HG02623 (cell line): Measurements from ENCODE around the gene USP6NL.

ENCODE experiments used
- ATAC-seq: cut with Tn5 transposase; IDR thresholded peaks from one replicate; pipeline ENCODE4 v1.9.1; 2021; ENCODE audit warnings: moderate library complexity; ENCODE audit not compliant: unreplicated experiment

Gene USP6NL

DNA sequence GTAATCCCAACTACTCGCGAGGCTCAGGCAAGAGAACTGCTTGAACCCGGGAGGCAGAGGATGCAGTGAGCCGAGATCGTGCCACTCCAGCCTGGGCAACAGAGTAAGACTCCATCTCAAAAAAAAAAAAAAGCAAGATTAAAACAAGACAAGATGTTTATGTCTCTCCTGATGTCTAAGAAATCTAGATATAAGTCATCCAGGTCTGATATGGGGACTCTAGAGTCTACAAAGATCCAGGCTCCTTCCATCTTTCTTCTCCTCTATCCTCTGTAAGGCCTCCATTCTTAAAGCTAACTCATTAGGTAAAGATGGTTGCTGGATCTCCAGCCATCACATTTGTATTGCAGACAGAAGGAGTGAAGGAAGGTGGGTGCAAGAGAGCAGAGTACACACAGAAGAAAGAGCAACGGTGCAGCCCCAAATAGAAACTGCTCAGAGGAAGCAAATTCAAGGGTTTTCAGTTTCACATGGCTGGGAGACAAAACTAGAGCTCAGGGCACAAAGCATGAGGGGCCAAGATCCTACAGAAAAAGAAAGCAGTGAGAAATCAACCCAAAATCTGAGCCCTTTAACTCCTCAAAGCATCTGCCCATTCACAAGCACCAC, 57.6 kb downstream of the USP6NL start:
- ATAC-seq: peak; percentile 77

DNA sequence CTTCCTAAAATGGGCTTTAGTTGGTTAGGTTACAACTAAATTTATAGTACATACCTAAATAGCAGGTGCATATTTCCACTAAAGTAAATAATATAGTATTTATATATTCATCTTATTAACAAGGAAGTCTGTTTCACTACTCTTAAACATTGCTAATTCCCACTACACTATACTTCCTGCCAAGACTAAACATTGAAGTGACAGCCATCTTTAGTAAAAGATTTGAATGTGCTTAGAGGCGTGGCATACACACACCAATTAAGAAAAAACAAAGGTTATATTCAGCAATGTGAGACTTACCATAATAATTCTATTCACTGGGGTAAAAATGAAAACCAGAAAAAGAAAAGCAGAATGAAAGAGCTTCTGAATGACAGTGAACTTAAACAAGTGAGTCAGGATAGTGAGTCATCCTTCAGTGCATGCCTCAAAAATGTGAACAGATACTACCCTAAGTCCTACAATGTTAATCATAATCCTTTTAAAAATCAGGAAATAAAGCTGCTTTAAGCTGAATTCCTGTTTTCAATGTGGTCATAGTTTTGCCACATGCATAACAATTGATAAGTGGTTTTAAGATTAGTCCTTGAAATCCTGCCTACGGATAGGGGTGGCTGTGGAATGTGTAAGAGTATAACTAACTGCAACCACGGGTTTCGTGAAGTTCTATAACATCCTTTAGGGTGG, 59.4 kb downstream of the USP6NL start:
- no peak for ATAC-seq

DNA sequence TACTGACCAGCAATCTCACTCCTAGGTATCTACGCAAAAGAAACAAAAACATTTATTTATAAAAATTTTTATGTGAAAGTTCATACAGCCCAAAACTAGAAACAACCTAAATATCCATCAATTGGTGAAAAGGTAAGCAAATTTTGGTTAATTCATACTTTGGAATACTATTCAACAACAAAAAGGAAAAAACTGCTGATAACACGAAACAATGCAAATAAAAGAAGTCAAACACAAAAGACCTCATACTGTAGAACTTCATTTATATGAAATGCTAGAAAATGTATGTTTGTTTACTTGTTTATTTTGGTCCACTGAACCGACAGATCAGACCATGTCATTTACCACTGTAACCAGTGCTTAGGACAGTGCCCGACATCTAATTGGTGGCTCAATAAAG, 60.3 kb downstream of the USP6NL start:
- no peak for ATAC-seq

DNA sequence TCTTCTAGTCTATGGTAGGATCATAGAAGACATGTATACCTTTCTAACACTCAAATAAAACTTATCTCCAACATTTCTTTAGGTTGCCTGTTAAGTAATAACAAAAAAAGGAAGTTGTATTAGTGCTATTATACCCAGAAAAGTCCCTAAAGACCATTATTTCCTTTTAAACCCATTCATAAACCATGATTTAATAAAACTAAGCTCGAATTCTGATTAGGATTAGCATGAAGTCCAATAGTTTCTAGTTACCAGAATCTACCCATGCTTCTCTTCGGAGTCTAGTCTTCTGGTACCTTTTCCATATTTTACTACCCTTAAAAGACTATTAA, 62.7 kb downstream of the USP6NL start:
- ATAC-seq: no peak

DNA sequence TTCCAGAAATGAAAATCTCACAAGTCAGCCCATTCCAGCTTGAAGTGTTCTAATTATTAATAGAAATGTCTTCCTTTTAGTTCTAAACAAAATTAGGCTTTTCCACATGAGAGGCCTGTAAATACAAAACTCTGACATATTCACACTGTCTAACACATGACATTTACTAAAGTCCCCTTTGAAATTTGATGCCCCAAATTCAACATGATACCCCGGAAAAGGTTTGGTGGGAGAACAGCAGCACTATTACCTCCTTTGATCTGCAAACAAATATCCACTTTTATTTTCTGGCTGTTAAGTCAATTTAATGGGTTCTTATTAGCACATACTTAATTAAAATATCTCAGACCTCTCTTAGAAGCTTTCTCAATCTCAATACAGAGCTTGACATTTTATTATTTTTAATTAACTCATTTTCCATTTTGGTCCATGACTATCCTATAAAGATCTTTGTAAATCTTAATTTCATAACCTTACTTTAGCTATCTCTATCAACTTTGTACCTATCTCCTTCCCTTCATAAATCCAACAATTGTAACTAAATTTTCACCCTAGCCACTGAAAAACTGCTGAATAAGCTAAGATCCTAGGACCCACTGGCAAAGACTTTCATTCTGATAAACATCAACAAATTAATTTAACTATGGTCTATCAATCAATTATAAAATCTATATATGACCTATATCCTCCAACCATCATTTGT, 63.2 kb downstream of the USP6NL start:
- ATAC-seq: no peak

DNA sequence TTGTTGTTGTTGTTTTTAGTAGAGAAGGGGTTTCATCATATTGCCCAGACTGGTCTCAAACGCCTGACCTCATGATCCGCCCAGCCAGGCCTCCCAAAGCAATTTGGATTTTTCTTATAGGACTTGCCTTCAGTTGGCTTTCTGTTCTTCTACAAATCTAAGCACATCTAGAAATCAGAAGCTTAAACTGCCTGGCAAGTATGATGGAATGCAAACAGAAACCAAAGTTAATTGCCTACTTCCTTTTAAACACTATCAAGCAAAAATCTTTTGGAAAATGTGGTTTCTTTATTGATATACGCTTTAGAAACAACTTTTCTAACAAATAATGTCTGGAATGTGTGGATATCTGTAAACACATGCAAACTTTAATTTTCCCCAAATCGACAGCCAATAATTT, 64.9 kb downstream of the USP6NL start:
- no peak for ATAC-seq

DNA sequence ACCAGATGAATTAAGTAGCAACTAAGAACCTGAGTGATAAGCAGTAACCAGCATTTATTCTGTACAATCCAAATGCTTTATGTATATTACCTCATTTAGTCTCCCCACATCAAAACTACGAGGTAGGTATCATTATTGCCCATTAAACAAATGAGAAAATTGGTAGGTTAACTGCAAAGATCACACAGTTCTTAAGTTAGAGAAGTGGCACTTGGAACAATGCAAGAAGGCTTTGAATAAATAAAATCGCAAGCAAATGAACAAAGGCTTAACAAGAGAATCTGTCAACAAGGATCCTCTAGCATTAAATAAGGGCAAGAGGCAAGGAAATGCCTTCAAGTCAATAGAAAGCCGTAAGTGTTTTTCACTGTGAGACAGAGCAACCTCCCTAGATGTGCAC, 70.2 kb downstream of the USP6NL start:
- ATAC-seq: no peak

DNA sequence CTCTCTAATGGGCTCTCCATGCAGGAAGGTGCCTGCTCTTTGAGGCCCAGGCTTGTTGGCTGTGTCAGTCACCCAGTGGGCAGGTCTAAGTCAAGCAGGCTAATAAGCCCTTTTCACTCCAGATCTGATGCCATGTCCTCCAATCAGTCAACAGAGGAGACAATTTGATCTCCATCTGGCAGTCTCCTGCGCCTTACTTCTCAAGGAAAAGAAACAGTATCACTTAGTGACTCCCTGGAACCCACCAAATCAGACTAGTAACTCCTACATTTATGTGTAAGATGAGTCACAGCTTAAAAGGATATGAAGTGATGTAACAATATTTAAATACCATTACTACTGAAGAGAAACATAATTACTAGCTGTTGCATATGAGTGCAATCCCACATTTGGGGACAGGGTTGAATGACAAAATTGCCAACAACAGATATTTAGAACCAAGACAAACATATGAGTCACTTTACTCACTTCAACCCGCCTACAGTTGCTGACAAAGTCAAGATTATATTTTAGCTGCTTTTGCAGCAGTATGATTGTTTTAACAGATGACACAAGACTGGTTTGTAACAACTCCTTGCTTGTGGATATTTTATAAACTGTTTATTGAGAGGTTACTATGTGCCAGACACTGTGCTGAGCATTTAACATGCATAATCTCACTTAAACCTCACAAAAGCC, 72.1 kb downstream of the USP6NL start:
- no peak for ATAC-seq

DNA sequence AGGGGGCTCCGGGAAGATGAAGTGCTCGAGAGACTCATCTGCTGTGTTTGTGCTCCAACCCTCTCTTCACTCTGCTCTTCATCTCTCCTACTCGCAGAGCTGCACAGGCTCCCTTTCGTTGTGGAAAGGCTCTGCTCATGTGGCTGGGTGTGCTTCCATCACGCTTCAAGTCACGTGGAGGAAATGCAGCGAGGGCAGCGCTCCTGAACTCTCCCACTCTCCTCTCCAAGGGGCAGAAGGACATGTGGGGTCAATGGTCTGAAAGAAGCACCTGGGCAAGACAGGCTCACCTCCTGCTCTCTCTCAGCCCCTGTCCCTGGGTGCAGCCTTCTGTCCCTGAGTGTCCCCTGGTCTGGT, 72.6 kb downstream of the USP6NL start:
- ATAC-seq: no peak

DNA sequence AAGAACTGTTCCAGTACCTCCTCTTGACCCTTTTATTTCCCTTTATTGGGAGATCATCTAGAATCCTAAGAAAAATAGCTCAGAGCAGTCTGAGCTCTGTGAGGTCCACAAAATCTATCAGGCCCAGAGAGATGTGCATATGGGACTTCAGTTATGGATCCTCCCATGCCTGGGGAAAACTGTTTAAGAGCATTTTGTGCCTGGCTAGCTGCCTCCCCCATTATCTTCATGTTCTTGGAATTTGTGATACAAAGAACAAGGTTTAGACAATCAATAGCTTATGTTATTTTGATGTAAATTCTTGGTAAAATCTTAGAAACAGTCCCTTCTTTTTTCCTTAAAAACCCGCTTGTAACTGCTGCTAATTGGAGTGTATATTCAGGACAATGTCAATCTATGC, 75.2 kb downstream of the USP6NL start:
- ATAC-seq: no peak

DNA sequence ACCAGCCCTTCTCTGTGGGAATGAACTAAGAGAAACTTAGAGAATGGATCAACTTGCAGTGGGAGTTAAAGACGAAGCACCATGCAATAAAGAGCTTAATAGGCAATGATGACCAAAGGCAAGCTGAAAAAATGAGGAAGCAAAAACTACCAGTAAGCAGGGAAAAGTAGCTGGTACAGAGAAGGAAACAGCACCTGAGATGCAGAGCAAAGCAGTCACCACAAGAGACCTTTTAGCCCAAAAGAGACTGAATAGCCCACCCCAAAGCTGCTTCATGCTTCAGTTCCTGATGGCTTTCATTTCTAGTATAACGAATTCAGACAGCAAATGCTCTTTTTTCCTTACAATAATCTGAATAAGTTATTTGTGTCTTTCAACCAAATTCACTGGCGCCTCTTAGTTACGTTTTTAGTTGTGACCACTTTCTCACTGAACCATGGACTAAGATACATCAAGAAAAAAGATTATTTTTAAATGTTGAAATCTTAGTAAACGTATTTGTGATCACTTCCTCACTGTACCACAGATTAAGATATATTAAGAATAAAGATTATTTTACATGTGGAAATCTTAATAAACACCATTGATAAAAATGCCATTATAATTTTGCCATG, 76.0 kb downstream of the USP6NL start:
- no peak for ATAC-seq

DNA sequence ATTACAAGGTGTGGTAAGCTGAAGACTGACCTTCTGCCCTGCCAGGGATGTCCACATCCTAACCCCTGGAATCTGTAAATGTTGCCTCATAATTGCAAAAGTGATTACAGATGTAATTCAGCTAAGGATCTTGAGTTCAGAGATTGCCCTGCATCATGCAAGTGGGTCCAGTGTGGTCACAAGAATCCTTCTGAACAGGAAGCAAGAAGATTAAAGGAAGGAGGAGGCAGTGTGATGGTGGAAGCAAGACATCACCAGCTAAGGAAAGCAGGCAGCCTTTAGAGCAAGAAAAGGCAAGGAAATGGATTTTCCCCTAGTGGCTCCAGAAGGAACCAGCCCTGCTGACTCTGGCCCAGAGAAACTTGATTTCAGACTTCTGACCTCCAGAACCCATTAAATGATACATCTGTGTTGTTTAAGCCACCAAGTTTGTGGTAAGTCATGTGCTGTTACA, 78.1 kb downstream of the USP6NL start:
- no peak for ATAC-seq

DNA sequence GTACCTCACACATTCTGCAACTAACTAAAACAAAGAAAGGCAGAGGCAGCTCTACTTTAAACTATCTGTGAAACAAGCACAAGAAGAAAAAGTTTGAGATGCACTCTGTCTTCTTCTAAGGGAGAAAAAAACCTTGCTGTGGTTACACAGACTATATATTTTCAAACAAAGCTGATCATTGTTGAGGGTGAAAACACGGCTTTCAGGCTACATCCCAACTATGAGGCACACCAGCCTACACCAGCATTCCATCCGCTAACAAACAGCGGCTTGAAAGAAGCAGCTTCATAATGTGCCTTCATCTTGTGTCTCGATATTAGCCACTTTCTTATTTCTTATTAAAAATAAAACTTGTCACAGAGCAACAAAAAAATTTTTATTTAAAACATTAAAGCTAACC, 79.1 kb downstream of the USP6NL start:
- no peak for ATAC-seq

DNA sequence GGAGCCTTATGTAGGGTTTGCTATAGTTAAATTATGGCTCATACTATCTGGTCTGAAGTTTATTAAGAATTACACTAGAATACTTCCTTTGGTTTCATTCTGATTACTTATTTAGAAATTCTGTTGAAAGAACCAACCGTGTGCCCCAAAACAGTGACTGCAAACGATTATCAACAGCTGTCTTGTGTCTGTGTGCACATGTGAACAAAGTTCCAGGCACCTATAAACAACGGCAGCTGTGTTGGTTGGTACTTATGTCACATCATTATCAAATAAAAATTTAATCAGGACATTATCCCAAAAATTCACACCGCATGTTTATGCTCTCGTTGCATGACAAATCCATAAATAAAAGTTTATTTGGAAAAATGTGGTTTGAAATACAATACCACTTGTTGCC, 80.6 kb downstream of the USP6NL start:
- no peak for ATAC-seq

DNA sequence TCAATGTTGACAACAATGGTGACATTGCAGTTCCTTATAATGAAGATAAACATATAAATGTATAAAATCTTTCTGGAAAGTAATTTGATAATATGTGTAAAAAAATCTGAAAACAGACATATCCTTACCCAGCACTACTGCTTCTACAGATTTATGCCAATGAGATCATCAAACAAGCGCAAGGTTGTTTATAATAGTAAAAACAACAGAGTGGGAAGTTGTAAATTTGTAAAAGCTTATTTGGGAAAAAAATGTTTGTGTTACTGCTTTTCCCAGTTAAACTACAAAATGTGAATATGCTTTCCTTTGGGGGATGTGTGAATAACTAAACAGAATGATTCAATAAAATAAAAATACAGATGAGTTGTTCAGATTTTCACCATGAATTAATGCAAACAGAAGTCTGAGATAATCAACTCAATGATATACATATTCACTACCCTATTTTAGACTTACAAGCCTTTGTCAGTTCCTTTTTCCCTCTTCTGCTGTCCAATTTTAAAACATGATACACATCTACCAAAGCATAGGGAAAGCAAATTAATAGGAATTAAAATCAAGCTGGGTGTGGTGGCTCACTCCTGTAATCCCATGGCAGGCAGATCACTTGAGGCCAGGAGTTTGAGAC, 82.1 kb downstream of the USP6NL start:
- ATAC-seq: no peak

DNA sequence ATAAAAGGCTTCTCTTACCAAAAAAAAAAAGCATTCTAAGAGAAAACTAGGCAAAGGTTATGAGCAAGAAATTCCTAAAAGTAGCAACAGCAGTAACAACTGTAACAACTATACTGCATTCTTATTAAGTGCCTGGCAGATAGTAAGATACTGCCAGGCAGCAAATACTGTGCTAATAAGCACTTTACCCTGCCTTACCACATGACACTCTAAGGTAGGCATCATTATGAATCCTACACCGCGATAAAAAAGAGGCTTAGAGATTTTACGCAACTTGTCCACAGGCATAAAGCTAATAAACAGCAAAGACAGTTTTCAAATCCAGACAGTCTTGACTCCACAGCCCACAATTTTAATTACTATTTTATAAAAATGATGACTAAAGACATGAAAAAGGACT, 83.2 kb downstream of the USP6NL start:
- ATAC-seq: no peak

DNA sequence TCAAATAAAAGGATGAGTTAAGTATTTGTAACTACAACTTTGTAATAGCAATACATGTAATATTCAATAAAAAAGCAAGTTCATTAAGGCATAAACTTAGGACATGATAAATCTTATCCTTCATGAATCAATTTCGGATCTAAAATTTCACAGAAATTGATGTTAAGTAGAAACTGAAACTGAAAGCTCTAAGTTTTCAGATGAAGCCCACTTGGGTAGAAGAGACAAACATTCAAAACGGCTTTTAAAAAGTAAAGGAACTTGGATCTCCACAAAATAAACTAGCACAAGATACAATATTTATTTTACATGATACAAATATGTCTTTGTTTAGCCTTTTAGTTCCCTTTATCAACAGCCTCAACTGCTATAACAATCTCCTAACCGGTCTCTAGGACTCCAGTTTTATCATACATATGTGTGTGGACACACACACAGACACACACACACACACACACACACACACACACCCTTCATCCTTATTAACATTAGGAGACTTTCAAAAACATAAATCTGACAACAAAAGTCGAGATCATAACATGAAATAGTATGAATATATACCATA, 83.7 kb downstream of the USP6NL start:
- no peak for ATAC-seq

DNA sequence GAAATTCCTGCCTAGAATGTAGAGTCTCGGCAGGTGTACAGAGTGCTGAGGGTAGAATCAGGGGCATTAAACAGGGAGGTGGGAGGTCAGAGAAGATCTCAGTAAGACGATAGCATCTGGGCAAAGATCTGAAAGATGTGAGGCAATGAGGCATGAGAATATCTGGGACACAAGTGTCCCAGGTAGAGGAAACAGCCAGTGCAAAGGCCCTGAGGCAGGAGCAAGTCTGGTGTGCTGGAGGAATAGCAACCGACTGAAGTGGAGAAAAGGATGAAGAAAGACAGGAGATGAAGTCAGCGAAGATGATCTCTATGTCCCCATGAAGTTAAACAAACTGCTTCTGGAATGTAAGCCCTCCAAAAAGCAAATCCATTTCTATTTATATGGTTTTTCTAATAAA, 84.4 kb downstream of the USP6NL start:
- no peak for ATAC-seq

DNA sequence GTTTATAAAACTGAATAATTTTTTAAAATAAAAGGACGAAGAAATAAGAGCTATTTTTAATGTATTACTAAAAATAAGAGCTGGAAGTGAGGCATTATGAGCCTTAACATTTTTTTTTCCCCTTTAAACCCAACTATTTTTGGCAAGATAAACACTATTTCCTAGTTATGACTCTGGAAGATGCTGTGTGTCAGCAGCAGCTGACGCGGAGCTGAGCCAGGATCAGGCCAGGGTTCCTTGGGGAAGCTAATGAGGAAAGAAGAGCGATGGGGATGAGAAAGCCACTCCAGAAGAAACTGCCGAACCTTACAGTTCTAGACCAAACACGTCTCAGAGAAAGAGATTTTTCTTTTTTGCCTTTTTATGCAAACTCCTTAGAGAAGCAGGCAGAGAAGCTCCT, 85.9 kb downstream of the USP6NL start:
- no peak for ATAC-seq

DNA sequence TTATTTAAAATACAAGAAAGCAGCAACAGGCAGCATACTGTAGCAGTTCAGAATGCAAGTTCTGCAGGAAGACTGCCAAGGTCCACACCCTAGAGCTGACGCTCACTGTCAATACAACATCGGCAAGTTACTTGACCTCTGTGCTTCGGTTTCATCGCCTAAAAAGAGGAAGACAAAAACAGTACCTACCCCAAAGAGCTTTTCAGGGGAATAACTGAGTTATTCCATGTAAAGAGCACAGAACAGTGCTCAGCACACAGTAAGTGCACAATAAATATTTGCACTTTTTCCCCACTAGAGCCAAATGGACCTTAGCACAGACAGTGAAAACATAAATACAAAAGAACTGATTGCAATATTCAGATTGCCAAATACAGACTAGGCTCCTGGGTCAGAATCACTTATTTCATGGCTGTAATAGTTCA, 88.6 kb downstream of the USP6NL start:
- no peak for ATAC-seq

DNA sequence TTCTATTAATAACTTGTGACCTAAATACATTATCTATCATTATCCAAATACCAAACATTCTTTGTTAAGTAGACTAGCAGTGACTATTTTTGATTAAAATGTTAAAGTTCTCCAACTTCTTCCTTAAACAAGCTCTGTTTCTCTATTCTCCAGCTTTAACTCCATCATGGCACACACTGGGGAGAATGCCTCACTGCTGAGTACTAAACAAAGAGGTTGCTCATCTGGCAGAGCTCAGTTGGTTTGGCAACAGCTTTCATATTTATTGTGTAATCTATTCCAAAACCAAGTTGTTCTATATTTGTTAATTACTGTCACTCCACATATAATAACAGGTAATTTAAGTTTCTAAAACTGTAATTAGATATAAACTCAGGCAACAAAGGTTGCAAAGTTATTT, 89.6 kb downstream of the USP6NL start:
- ATAC-seq: no peak
